ENCODE results near the gene HSD17B13.

GRCh38 chr4:87330761-87331160 is 8.1 kb upstream of the HSD17B13 start:
- TF ChIP-seq CTCF (IDR thresholded peaks at IDR 0.05; ENCODE audit: low read depth, low read length, poor library complexity, severe bottlenecking), result no peak
- TF ChIP-seq EZH2phosphoT487 (IDR thresholded peaks at IDR 0.05; ENCODE audit: borderline replicate concordance, low read length), result no peak

Measured in DOHH2 (cell line).